HG03558 (cell line): ENCODE data around the gene TLR8.
"Not testable (repeated sequence)": the region's sequence is repeated elsewhere in the genome, so short reads cannot be mapped to it uniquely, and the experiment has no call there.

Experiments
- ATAC-seq: cut with Tn5 transposase; IDR thresholded peaks from one replicate; pipeline ENCODE4 v1.9.1; 2021; ENCODE audit warnings: moderate number of reproducible peaks; ENCODE audit not compliant: unreplicated experiment; ENCODE audit errors: extremely low read depth

The TLR8 gene

DNA sequence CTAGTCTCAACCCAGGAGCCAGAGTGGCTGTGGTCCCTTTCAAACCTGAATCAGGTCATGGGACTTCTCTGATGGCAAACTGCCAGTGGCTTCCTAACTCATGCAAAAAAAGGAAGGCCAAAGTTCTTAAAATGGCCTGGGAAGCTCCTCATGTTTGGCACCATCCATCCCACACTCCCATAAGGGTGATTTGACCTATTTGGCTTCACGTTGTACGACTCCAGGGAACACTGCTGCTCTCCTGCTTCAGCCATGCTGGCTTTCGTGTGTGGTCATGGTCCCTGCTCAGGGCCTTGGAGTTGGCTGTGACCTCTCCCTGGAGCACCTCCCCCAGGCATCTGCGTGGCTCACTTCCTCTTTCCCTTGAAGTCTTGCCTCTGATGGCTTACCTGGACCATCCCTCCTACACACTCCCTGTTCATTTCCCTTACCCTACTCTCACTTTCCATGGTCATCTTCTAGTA, 55.7 kb downstream of the TLR8 start:
- no peak for ATAC-seq

DNA sequence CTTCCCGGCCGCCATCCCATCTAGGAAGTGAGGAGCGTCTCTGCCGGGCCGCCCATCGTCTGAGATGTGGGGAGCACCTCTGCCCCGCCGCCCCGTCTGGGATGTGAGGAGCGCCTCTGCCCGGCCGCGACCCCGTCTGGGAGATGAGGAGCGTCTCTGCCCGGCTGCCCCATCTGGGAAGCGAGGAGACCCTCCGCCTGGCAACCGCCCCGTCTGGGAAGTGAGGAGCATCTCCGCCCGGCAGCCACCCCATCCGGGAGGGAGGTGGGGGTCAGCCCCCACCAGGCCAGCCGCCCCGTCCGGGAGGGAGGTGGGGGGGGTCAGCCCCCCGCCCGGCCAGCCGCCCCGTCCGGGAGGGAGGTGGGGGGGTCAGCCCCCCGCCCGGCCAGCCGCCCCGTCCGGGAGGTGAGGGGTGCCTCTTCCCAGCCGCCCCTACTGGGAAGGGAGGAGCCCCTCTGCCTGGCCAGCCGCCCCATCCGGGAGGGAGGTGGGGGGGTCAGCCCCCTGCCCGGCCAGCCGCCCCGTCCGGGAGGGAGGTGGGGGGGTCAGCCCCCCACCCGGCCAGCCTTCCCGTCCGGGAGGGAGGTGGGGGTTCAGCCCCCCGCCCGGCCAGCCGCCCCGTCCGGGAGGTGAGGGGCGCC, 56.9 kb downstream of the TLR8 start:
- not testable (repeated sequence) for ATAC-seq

DNA sequence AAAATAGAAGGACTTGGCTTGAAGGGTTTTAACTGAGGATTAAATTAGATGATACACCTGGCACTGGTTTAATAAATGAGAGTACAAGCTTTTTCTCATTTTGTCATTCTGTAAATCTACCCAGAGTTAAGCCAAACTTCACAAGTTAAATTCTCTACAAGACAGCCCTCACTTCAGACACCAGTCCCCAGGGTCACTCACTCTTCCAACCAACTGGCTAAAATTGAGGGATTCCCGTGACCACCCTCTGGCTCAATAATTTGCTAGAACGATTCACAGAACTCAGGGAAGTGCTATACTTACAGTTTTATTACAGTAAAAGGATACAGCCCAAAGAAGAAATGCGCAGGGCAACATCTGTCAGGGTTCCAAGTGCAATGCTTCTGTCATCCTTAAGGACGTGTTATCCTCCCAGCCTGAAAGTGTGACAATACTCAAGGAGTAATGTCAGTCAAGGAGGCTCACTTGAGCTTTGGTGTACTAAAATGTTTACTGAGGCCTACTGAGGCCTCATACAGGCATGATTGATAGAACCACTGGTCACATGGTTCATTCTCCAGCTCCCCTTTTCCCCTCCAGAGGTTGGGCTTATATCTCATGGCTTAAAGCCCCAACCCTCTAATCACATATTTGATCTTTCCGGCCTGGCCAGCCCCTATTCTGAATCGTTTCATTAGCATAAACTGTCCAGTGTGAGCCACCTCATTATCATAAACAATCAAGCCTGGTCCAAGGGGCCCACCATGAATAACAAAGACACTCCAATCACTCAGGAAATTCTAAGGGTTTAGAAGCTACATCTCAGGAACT, 58.9 kb downstream of the TLR8 start:
- ATAC-seq, result no peak

DNA sequence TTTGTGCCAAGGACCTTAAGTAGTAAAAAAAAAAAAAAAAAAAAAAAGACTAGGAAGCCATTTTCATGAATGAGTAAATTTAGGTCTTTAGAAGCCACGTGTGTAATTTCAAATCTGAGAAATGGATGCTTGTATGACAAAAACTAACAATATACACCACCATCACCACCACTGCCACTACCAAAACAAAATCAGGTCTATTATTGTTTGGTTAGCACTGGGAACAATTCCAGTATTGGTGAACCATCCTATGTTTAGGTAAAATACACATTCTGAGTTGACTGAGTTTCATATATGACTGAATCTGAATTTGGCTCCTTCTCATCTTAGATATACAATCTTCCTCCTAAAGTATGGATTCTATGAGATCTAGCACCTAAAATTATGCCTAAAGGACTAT, 59.7 kb downstream of the TLR8 start:
- ATAC-seq, result no peak

DNA sequence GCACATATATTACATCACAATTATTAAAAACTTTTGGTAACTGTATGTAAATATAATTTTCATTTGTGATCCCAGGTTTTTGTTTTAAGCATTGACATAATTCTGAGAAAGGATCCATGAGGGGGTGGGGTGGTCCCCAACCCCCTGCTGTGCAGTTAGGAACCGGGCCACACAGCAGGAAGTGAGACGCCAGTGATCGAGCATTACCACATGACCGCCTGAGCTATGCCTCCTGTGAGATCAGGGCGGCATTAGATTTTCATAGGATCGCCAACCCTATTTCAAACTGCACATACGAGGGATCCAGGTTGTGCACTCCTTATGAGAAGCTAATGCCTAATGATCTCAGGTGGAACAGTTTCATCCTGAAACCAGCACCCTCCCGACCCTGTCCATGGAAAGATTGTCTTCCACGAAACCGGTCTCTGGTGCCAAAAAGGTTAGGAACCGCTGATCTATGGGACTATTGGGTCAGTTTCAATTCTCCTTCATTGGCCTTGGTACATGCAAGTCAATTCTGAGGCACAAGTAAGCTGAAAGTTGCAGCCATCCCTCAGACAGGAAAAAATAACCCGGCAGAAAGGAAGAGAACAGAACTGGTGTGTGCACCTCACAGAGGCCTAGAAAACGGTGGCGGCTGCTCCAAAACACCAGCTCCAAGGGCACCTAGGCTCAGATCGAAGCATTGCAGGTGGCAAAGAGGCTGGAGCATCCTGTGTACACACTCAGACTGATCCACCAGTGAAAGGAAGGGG, 61.5 kb downstream of the TLR8 start:
- ATAC-seq, result no peak

DNA sequence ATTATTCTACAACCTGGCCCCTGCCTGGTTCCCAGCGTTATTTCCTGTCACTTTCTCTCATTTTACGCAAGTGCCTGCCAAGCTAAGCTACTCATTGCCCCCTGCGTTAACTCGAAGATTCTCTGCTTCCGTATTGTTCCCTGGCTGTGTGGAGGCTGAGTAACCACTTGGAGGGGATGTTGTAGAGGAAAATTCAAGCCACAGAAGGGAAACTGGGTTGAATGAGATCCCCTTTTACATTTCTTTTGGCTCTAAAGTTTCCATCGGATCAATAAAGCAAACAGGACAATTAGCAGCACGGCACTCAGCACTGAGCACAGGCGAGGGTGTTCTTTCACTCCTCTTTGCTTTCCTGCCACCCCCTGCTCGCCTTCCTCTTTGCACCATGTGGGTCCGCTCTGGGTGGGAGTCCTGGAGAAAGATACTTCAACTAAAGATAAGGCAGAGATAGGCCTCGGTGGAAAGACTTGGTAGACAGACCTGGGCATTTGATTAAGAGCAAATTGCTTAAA, 64.3 kb downstream of the TLR8 start:
- ATAC-seq, result no peak

DNA sequence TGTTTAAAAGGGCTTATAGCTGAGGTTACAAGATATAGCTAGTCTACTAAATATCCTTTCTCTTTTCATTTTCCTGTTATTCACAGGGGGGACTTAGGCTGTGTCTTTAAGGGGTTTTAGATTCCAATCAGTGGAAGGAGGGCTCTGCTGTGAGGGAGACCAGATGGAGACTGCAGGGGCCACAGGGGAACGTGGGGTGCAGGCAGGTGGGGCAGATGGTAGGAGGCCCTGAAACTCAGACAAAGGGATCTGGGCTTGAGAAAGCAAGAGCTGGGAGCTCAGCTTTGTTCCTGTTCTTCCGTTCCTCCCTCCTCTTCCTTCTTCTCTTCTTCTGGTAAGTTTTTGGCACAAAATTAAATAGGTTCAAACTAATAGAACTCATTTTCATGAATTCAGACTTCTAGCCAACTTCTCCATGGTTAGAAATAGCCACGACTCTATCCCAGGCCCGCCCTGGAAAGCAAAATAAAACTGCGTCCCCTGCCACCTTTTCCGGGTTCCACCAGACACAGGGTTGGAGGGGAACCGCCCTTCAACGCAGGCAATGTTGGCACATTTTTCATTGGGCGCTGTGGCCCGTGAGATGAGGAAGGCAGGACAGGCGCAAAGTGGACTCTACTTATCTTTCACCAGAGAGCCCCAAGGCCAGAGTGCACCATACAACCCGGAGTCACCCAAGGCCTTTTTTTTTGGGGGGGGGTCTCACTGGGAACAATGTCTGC, 65.0 kb downstream of the TLR8 start:
- no peak for ATAC-seq

DNA sequence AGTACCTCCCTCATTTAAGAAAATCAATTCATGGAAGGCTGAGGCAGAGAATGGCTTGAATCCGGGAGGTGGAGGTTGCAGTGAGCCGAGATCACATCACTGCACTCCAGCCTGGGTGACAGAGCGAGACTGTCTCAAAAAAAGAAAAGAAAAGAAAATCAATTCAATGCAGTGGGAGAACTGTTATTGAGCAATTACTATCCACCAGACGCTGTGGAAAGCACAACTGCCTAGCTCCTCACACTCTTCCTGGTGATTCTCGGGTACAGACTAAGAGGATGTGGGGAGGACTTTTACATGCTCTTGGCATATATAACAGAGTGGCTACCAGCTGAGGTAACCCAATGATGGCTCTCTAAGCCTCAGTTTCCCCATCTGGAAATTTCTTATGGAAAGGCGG, 65.8 kb downstream of the TLR8 start:
- no peak for ATAC-seq
